Upper lobe of left lung (tissue), 4 donors: ENCODE results near the gene NR2C2.

Experiments used
- CTCF ChIP-seq, 6 experiments: fragments of 450-650 bp in 4 of 6; fragments of 200-600 bp in 2 of 6; sonication (generic) in 2 of 6; IDR thresholded peaks; one replicate each; pipeline ENCODE4 v1.5.1; 2016 to 2019; ENCODE audit warnings: antibody characterized with exemption in 6 of 6
- EP300 ChIP-seq, 4 donors: sonication (generic); formaldehyde crosslinking; IDR thresholded peaks; one replicate each; pipeline ENCODE4 v1.5.1; 2017; ENCODE audit warnings: antibody characterized with exemption in 4 of 4, control low read depth in 2 of 4

GRCh38 chr3:14950274-14950673 lies 2.9 kb downstream of the NR2C2 start:
- TF ChIP-seq CTCF (IDR thresholded peaks at IDR 0.05), result no peak
- TF ChIP-seq EP300 (IDR thresholded peaks at IDR 0.05), result no peak
